A673 (cell line): ENCODE data around the gene CDK2. TPM values are rescaled to one million over a fixed set of nuclear protein-coding genes. Genes with fewer than 3 reads are reported as not detected.

ENCODE experiments used
- BruUV-seq: library from RNA; stranded (reverse); fragments of 400-500 nt; replicated peaks from 2 replicates; lab custom pipeline; 2021; lab: Mats Ljungman, UMichigan
- CTCF ChIA-PET: fragments of 300-600 bp; sonication (Branson Sonifier 250); formaldehyde crosslinking; loops from one replicate; lab custom pipeline; 2022; ENCODE audit warnings: antibody characterized with exemption; lab: Charles Lee
- POLR2A ChIA-PET: fragments of 300-600 bp; sonication (Branson Sonifier 250); formaldehyde crosslinking; loops from one replicate; lab custom pipeline; 2022; ENCODE audit warnings: antibody characterized with exemption; ENCODE audit not compliant: low non-redundant PET; lab: Charles Lee
- DNase-seq: peaks from one replicate; pipeline ENCODE4 v3.0.0-alpha.2; 2015; ENCODE audit warnings: low spot score
- H3K27ac ChIP-seq: fragments of 200-600 bp; sonication (generic); 2 replicates; pipeline ENCODE4 v1.5.1; 2016; ENCODE audit warnings: mixed run types, low read depth, mild to moderate bottlenecking, mixed read lengths, antibody characterized with exemption, low read length; ENCODE audit not compliant: poor library complexity, severe bottlenecking
- H3K27me3 ChIP-seq: fragments of 200-600 bp; sonication (generic); replicated peaks from 2 replicates; pipeline ENCODE4 v1.6.1; 2017; ENCODE audit warnings: mixed run types, low read depth, mild to moderate bottlenecking, mixed read lengths, antibody characterized with exemption, low read length; ENCODE audit not compliant: insufficient read depth, poor library complexity
- H3K36me3 ChIP-seq: fragments of 200-600 bp; sonication (generic); 2 replicates; pipeline ENCODE4 v1.6.1; 2016; ENCODE audit warnings: mixed run types, mild to moderate bottlenecking, mixed read lengths, antibody characterized with exemption, low read length; ENCODE audit not compliant: insufficient read depth, poor library complexity, severe bottlenecking
- H3K4me1 ChIP-seq: fragments of 200-600 bp; sonication (generic); 2 replicates; pipeline ENCODE4 v1.6.1; 2017; ENCODE audit warnings: mixed run types, mild to moderate bottlenecking, mixed read lengths, antibody characterized with exemption, low read length; ENCODE audit not compliant: insufficient read depth, poor library complexity, severe bottlenecking
- H3K4me3 ChIP-seq: fragments of 200-600 bp; sonication (generic); 2 replicates; pipeline ENCODE4 v1.5.1; 2016; ENCODE audit warnings: low read depth, mixed run types, mild to moderate bottlenecking, mixed read lengths, low read length; ENCODE audit not compliant: poor library complexity, severe bottlenecking
- H3K9me3 ChIP-seq: fragments of 200-600 bp; sonication (generic); 2 replicates; pipeline ENCODE4 v1.6.1; 2016; ENCODE audit warnings: mixed run types, low read depth, mild to moderate bottlenecking, mixed read lengths, antibody characterized with exemption, low read length; ENCODE audit not compliant: poor library complexity, severe bottlenecking
- CTCF ChIP-seq: fragments of 300-800, 200-600 bp; sonication (generic); conservative IDR thresholded peaks from 2 replicates; pipeline ENCODE4 v1.5.1; 2017; ENCODE audit warnings: low read depth, mild to moderate bottlenecking, antibody characterized with exemption, low read length, moderate library complexity, mixed read lengths
- EZH2 ChIP-seq: fragments of 200-600 bp; sonication (generic); IDR thresholded peaks from 2 replicates; pipeline ENCODE4 v1.6.1; 2017; ENCODE audit warnings: borderline replicate concordance, low read depth, mild to moderate bottlenecking, mixed read lengths, antibody characterized with exemption, low read length; ENCODE audit not compliant: poor library complexity, severe bottlenecking
- intact Hi-C: fragments of 100-400 bp; cut with micrococcal nuclease; formaldehyde crosslinking; loops from one replicate; pipeline ENCODE4 v1.10.0; 2022; ENCODE audit not compliant: unreplicated experiment
- total RNA-seq: library from RNA; stranded (reverse); gene quantifications from 2 replicates; pipeline ENCODE4 v1.2.3, GENCODE V29; 2021

CDK2 gene
- total RNA-seq, 1 experiment from 2014 or later: 103 TPM

- Histone ChIP-seq H3K4me3 (no peak overlapping the region), H3K4me1 (peaks cover 22% of the 10 kb centered on the region), H3K27ac (peak overlapping the region; percentile 33), H3K27me3 (no peaks in the 10 kb centered on the region), H3K9me3 (no peaks in the 10 kb centered on the region), H3K36me3 (peaks cover 26% of the 10 kb centered on the region)
- POLR2A ChIA-PET: interaction anchor here (0.6 kb wide), 1 partner anchor 474 kb away, joined by 3 read pairs; no protein-coding TSS in a partner anchor
- no peak for DNase-seq
- TF ChIP-seq CTCF: no peak
- no peak for TF ChIP-seq EZH2
- intact Hi-C loops: no loop called here
- CTCF ChIA-PET: interaction anchor here (0.6 kb wide), 1 partner anchor 227 kb away, joined by 12 read pairs; no protein-coding TSS in a partner anchor
- no TSS peak for BruUV-seq
Observed at GRCh38 chr12:55972042-55972441, 5.4 kb downstream of the CDK2 start.

- Histone ChIP-seq H3K4me1 (peaks cover 21% of the 10 kb centered on the region), H3K36me3 (peaks cover 26% of the 10 kb centered on the region), H3K27ac (peak overlapping the region; percentile 69), H3K27me3 (no peaks in the 10 kb centered on the region), H3K9me3 (no peaks in the 10 kb centered on the region), H3K4me3 (peak overlapping the region; percentile 92)
- TF ChIP-seq CTCF (no peak), EZH2 (no peak)
- BruUV-seq: no TSS peak
- intact Hi-C loops: no loop called here
- ChIA-PET CTCF (interaction anchor here (0.6 kb wide), 1 partner anchor 227 kb away, joined by 12 read pairs; no protein-coding TSS in a partner anchor), POLR2A (interaction anchor here (0.6 kb wide), 1 partner anchor 473 kb away, joined by 3 read pairs; no protein-coding TSS in a partner anchor)
- no peak for DNase-seq
Observed at GRCh38 chr12:55972456-55972855, 5.8 kb downstream of the CDK2 start.

GRCh38 chr12:55972911-55973598 lies 6.4 kb downstream of the CDK2 start:
- H3K9me3 ChIP-seq: no peaks in the 10 kb centered on the region
- POLR2A ChIA-PET: interaction anchor here (0.6 to 0.9 kb wide), 2 partner anchors 47 to 144 kb away, joined by 3 to 28 read pairs; partner anchors contain the start of gene DNAJC14
- H3K4me1 ChIP-seq: peaks cover 15% of the 10 kb centered on the region
- CTCF ChIA-PET: interaction anchor here (0.6 to 1.2 kb wide), 3 partner anchors 33 to 831 kb away, joined by 6 to 7 read pairs (median 6); no protein-coding TSS in a partner anchor
- peaks cover 25% of the 10 kb centered on the region for H3K36me3 ChIP-seq
- TF ChIP-seq EZH2: no peak
- H3K4me3 ChIP-seq: peak overlapping the region; percentile 92
- no peaks in the 10 kb centered on the region for H3K27me3 ChIP-seq
- DNase-seq: no peak
- BruUV-seq: TSS peak; percentile 97
- H3K27ac ChIP-seq: peak overlapping the region; percentile 69
- intact Hi-C loops: no loop called here
